Measurements from ENCODE around the gene COL18A1. TPM values are rescaled to one million over a fixed set of nuclear protein-coding genes. Genes with fewer than 3 reads are reported as not detected.

COL18A1 gene
- total RNA-seq, 8 experiments from 2014 or later: 1.6 to 341 (median 7.1) TPM

DNA sequence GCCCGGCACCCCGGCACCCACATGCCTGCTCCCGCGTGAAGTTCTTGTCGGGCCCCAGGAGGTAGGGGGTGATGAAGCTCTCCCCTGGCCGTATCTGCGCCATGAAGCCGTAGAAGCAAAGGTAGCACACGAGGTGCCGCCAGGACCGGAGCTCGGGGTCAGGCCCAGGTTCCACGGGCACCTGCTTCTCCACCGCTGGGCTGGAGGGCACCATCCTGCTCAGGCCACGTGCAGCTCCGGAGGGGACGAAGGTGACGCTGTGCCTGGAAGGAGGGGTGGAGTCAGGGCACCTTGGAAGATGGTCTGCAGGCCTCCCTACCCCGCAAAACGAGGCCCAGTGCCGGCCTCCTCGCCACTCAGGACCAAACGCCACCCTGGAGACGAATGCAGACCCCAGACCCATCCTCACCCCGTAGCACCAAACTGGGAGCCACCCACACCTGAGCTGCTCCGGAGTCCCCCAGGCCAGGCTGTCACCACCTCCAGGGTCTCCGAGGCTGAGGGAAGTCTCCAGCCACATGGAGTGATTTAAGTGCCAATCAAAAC, 132.9 kb downstream of the COL18A1 start:
- H3K27ac ChIP-seq: no peak overlapping the region
- in situ Hi-C loops (cut with MboI; ENCODE audit: low pct_unique_long_range_greater_than_20kb in 2 of 9, low sequenced_read_pairs in 9 of 9, unreplicated experiment in 9 of 9): no loop called here
- no peak overlapping the region for H3K4me3 ChIP-seq
- WGBS, 10 experiments: 56 to 100% (median 90%) methylated on average over 1 to 5 of the region's 27 CpGs; no CpG with 5 or more reads in 7 of the 10 experiments
- H3K4me1 ChIP-seq (replicated peaks in 1 of 2): peaks cover 29 to 38% of the 10 kb centered on the region in 2 donors
- ATAC-seq (replicated peaks in 6 of 8): no peak

DNA sequence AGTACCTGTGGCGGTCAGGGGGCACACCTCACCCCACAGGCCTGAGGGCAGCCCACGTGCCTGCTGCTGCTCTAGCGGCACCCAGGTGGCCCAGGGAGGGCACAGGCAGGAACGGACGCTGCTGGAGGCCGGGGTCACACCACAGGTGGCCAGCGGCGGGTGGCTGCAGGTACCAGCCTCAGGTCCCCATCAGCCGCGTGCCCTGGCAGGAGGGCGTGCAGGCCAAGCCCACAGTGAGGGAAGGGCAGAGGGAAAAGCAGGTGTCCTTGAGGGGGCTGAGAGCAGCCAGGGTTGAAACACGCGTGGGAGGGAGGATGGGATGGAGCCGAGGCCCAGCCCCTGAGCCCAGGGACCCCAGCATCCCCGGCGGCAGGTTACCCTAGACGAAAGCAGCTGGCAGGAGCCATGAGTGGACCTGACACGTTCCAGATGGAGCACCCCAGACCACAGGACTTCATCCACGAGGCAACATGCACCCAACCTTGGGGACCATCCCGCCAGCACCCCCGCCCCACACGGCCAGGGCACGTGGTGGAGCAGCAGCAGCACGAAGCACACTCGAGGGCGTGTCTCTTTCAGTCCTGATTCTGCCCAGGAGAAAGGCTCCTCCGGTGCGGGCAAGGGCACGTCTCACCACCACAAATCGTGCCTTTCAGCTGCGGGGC, 133.5 kb downstream of the COL18A1 start:
- Histone ChIP-seq H3K4me1 (replicated peaks in 1 of 2) (peaks cover 32 to 39% of the 10 kb centered on the region in 2 donors), H3K27ac (no peak overlapping the region), H3K4me3 (no peak overlapping the region)
- ATAC-seq (replicated peaks in 6 of 8): no peak
- in situ Hi-C loops (cut with MboI; ENCODE audit: low pct_unique_long_range_greater_than_20kb in 2 of 9, low sequenced_read_pairs in 9 of 9, unreplicated experiment in 9 of 9): no loop called here
- 91 to 100% (median 100%) methylated on average over 1 to 8 of the region's 31 CpGs; no CpG with 5 or more reads in 6 of the 10 experiments for WGBS, 10 experiments

DNA sequence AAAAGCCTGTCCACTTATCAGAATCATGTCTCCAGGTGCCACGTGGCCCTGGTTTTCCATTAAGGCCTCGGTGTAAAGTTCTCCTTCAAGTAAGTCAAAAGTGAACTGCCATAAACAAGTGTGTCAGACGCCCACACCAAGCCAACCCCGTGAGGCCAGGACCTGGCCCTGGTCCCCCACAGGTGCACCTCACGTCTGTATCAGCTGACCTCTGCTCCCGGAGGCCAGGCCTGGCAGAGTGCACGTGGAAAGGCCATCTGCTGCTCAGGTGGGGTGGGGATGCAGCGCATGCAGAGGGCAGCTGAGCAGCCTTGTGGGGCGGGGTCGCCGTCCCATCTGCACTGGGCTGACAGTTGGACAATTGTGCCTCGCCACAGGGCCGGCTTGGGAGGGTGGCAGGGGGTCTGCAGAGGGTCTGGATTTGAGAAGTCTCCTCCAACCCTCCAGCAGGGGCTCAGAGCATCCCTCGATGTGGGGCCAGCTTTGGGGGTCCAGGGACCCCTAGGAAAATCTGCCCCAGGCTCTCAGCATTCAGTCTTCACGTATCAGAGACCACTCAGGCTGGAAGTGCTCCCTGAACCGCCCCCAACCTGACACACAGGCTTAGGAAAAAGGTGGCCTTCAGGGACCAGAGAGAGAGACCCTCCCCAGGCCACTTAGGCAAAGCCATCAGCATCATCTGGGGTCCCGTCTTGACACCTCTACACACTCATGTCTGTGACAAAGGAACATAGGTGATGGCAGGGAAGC, 134.3 kb downstream of the COL18A1 start:
- H3K27ac ChIP-seq: no peak overlapping the region
- in situ Hi-C loops (cut with MboI; ENCODE audit: low pct_unique_long_range_greater_than_20kb in 2 of 9, low sequenced_read_pairs in 9 of 9, unreplicated experiment in 9 of 9): no loop called here
- no peak for ATAC-seq (replicated peaks in 6 of 8)
- H3K4me3 ChIP-seq: no peak overlapping the region
- 80 to 100% (median 82%) methylated on average over 1 to 5 of the region's 17 CpGs; no CpG with 5 or more reads in 3 of the 10 experiments for WGBS, 10 experiments
- H3K4me1 ChIP-seq (replicated peaks in 1 of 2): peaks cover 25 to 32% of the 10 kb centered on the region in 2 donors

DNA sequence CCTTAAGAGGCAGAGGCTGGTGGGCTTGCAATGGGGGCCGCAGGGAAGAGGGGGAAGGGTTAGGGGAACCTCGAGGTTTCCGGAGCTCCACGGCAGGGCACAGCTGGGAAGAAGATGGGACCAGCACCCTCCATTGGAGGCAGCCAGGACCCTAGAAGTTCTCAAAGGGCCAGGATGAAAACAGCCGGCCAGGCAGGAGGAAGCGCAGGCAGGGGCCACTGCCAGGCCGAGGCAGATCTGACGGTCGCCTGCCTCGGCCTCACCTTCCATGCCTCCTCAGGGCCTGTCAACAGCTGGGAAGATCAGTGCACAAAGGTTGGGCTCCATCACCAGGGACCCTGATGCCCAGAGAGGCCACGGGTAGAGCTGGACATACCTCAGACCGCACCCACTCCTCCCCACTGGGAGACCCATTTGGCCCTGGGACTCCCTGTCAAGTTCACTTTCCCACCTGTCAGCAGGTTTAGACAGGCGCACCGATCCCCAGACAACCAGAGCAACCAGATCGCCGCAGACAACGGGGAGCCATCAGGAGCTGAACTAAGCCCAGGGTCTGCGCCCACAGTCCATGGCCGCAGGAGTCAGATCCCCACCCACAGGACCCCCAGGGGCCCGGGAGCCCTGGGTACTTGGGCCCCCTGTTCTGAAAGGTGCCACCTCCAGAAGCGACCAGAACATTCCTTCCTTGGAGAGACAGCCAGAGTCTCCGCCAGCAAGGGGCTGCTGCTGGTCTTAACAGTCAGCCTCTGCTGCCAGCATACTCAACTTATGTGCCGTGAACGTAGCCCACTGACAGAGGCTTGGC, 135.0 kb downstream of the COL18A1 start:
- no peak overlapping the region for H3K27ac ChIP-seq
- H3K4me1 ChIP-seq (replicated peaks in 1 of 2): peaks cover 17 to 25% of the 10 kb centered on the region in 2 donors
- ATAC-seq (replicated peaks in 6 of 8): no peak
- no peak overlapping the region for H3K4me3 ChIP-seq
- in situ Hi-C loops (cut with MboI; ENCODE audit: low pct_unique_long_range_greater_than_20kb in 2 of 9, low sequenced_read_pairs in 9 of 9, unreplicated experiment in 9 of 9): loop anchor here in 1 of 9 experiments (10.0 kb wide), 1 partner anchor 275 kb away; no protein-coding TSS in a partner anchor
- WGBS, 10 experiments: 60 to 100% (median 89%) methylated on average over 1 to 8 of the region's 24 CpGs; no CpG with 5 or more reads in 6 of the 10 experiments

DNA sequence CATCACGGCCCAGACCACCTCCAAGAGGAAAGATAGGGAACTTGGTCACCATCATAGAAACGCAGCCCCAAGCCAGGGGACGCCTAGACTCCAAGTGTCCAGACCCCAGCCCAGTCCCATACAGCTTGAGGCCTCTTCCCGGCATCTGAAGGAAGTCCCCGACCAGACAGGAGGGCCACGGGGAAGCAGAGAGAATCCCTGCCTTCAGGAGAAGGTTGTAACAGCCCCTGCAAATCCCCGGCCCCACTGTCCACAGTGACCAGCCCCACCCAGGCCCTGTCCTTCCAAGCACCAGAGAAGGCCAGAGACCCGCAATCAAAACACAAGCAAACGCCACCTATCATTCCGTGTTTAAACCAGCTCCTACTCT, 135.6 kb downstream of the COL18A1 start:
- 20 to 82% (median 60%) methylated on average over 1 to 6 of the region's 10 CpGs; no CpG with 5 or more reads in 5 of the 10 experiments for WGBS, 10 experiments
- H3K4me3 ChIP-seq: peak overlapping the region in 1 of 5 donors; percentile 99
- H3K4me1 ChIP-seq (replicated peaks in 1 of 2): peaks cover 14 to 21% of the 10 kb centered on the region in 2 donors
- no peak overlapping the region for H3K27ac ChIP-seq
- no peak for ATAC-seq (replicated peaks in 6 of 8)
- in situ Hi-C loops (cut with MboI; ENCODE audit: low pct_unique_long_range_greater_than_20kb in 2 of 9, low sequenced_read_pairs in 9 of 9, unreplicated experiment in 9 of 9): loop anchor here in 1 of 9 experiments (10.0 kb wide), 1 partner anchor 274 kb away; no protein-coding TSS in a partner anchor

DNA sequence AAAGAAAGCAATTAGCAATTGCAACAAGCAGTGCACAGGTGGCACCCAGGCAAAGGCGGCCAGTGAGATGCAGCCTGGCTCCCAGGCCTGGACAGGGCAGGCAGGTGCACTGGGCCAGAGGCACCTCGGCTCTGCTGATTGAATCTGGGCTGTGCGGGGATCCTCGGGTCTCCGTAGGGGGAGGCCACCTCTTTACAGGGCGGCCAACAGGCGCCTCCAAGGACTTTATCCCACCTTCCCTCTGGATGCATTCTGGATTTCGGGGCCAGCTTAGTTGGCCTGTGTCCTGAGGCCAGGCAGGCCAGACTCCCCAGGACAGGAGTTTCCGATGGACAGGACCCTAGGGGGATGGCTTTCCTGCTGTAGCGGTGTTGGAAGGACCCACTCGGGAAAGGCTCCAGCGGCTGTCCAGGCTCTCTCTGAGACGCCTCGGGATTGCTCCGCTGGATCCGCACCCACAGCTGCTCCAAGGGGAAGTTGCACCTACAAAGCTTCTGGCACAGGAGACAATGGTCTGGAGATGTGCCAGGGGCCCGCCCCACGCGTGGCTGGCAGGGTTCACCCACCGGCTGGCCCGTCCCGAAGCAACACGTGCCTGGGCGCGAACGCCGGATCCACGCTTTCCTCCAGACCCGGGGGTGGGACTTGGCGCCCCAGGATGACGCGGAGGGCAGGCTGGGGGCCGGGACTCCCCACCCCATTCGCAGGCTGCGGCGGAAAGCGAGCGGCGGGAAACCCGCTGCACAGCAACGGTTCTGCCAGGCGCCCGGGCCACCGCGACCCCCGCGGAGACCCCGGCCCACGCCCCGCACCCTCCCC, 136.5 kb downstream of the COL18A1 start:
- in situ Hi-C loops (cut with MboI; ENCODE audit: low pct_unique_long_range_greater_than_20kb in 2 of 9, low sequenced_read_pairs in 9 of 9, unreplicated experiment in 9 of 9): loop anchor here in 1 of 9 experiments (10.0 kb wide), 1 partner anchor 273 kb away; no protein-coding TSS in a partner anchor
- ATAC-seq (replicated peaks in 6 of 8): peak; percentile 37 to 84 (median 49)
- 22 to 100% (median 70%) methylated on average over 1 to 17 of the region's 50 CpGs; no CpG with 5 or more reads in 4 of the 10 experiments for WGBS, 10 experiments
- Histone ChIP-seq H3K27ac (no peak overlapping the region), H3K4me3 (peak overlapping the region; percentile 84 to 100 (median 98)), H3K4me1 (replicated peaks in 1 of 2) (peaks cover 14 to 21% of the 10 kb centered on the region in 2 donors)

DNA sequence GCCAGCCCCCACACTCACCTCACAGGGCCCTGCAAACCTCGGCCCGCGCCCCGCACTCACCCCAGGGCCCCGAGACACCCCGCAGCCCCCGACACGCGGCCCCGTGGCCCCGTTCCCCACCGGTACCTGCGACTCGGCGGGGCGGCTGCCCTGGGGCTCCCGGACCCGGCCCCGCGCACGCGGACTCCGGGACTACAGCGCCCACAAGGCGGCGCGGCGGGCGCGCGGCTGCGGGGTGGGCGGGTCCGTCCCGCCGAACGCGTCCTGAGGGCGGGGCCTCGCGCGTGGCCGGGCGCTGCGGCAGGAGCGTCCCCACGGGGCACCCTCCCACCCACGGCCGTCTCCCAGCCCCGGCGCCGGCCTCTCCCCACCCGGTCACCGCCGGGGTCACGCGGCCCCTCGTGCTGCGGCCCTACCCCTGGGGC, 137.3 kb downstream of the COL18A1 start, which contains the start of gene SLC19A1:
TSS of gene SLC19A1 (minus strand) at position 199 of the 425 bp plus-strand sequence. CDS start 4,481 bp downstream, outside the sequence.
- in situ Hi-C loops (cut with MboI; ENCODE audit: low pct_unique_long_range_greater_than_20kb in 2 of 9, low sequenced_read_pairs in 9 of 9, unreplicated experiment in 9 of 9): loop anchor here in 1 of 9 experiments (10.0 kb wide), 1 partner anchor 273 kb away; no protein-coding TSS in a partner anchor
- ATAC-seq (replicated peaks in 6 of 8): peak; percentile 73 to 87 (median 85)
- H3K27ac ChIP-seq: peak within 1 kb of the TSS in 1 of 2 donors; percentile 37
- peaks cover 14 to 21% of the 10 kb centered on the region in 2 donors for H3K4me1 ChIP-seq (replicated peaks in 1 of 2)
- WGBS, 10 experiments: no CpG with 5 or more reads among the region's 59 CpGs
- peak within 1 kb of the TSS; percentile 84 to 100 (median 98) for H3K4me3 ChIP-seq

DNA sequence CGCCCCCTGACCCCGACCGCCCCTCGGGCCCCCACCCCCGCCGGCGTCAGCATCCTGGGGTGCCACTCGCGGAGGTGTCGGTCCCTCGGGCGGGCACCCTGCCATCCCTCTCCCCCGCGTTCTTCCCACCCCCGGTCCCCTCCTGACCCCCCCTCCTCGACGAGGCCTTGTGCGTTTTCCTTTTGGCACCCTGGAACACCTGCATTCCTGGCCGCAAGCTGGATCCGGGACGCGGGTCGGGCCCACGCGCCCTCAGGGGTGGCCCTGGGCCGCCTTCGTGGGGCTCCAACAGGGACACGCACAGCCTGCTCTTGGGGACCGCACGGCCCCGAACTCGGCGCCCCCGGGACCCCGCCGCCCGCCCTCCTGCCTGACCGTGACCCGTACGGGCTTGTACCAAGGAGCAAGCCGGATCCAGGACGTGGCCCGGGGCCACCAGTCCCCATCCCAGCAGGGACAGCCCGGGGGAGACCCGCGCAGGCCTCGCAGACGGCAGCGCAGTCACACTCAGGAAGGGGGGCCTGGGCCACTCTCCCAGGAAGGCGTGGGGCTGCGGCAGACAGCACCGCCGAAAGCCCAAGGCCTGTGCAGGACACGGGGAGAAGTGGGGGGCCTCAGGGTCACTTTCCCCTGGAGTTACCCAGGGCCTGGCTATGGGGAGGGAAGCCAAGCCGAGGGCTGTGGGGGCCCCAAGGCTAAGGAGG, 137.9 kb downstream of the COL18A1 start:
- in situ Hi-C loops (cut with MboI; ENCODE audit: low pct_unique_long_range_greater_than_20kb in 2 of 9, low sequenced_read_pairs in 9 of 9, unreplicated experiment in 9 of 9): loop anchor here in 1 of 9 experiments (10.0 kb wide), 1 partner anchor 272 kb away; no protein-coding TSS in a partner anchor
- no CpG with 5 or more reads among the region's 55 CpGs for WGBS, 10 experiments
- ATAC-seq (replicated peaks in 6 of 8): peak in 4 of 8 experiments; percentile 1 to 11 (median 8)
- peak overlapping the region; percentile 84 to 100 (median 98) for H3K4me3 ChIP-seq
- H3K27ac ChIP-seq: peak overlapping the region in 1 of 2 donors; percentile 37
- peaks cover 14 to 21% of the 10 kb centered on the region in 2 donors for H3K4me1 ChIP-seq (replicated peaks in 1 of 2)

DNA sequence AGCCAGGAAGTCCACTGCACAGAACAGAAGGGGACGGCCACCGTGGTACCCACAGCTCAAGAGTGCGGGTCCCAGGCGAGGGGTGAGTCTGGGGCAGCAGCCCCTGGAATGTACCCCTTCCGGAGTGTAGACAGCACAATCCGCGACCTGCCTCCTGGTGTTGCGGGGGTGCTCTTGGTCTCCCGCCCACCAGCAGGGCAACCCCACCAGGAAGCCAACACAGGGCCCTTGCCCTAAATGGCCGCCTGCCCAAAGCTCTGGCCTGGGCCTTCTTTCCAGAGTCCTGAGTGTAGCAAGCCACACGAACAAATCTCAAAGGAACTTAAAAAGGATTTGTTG, 138.4 kb downstream of the COL18A1 start:
- H3K4me3 ChIP-seq: no peak overlapping the region
- in situ Hi-C loops (cut with MboI; ENCODE audit: low pct_unique_long_range_greater_than_20kb in 2 of 9, low sequenced_read_pairs in 9 of 9, unreplicated experiment in 9 of 9): loop anchor here in 1 of 9 experiments (10.0 kb wide), 1 partner anchor 271 kb away; no protein-coding TSS in a partner anchor

DNA sequence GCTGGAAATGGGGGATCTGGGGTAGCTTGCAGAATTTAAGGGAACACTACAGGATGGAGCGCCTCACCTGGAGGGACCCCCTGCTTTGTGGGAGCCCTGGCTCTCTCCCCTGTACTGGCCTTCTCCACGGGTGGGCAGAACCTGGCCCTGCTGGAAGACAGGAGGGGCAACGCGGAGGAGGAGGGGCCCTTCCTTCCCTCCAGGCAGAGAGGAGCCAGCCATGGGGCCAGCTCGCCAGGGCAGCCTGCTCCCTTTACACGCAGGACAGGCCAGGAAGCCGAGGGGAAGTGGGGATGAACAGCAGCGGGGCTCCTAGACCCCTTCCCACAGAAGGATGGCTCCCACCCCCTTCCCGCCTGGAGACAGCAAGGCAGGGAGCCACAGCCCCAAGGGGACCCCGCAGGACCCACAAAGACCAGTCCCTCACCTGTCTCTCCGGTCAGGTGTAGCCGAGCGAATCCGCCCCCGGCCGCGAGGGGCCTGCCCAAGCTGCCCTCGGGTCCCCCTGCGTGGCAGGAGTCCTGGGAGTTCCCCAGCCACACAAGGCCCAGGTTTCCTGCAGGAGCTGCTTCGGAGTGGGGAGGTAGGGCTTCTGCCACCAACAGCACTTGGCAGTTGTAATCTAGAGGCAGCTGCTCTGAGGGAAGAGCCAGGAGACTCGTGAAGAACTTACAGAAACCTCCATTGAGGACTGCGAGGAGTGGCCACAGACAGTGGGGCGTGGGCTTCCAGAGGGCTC, 138.9 kb downstream of the COL18A1 start:
- Histone ChIP-seq H3K27ac (no peak overlapping the region), H3K4me1 (replicated peaks in 1 of 2) (peaks cover 14 to 21% of the 10 kb centered on the region in 2 donors), H3K4me3 (no peak overlapping the region)
- WGBS, 10 experiments: 55 to 100% (median 80%) methylated on average over 1 to 3 of the region's 23 CpGs; no CpG with 5 or more reads in 4 of the 10 experiments
- no peak for ATAC-seq (replicated peaks in 6 of 8)
- in situ Hi-C loops (cut with MboI; ENCODE audit: low pct_unique_long_range_greater_than_20kb in 2 of 9, low sequenced_read_pairs in 9 of 9, unreplicated experiment in 9 of 9): loop anchor here in 1 of 9 experiments (10.0 kb wide), 1 partner anchor 271 kb away; no protein-coding TSS in a partner anchor

More for the DNA sequence above, 138.4 kb downstream of the COL18A1 start:
- WGBS, 10 experiments: 0 to 93% methylated on average over 1 to 4 of the region's 11 CpGs; no CpG with 5 or more reads in 8 of the 10 experiments
- no peak for ATAC-seq (replicated peaks in 6 of 8)
- peaks cover 14 to 21% of the 10 kb centered on the region in 2 donors for H3K4me1 ChIP-seq (replicated peaks in 1 of 2)
- H3K27ac ChIP-seq: no peak overlapping the region
